Hair follicle dermal papilla cell (primary cell): ENCODE data around the gene HLA-DMB. TPM values are rescaled to one million over a fixed set of nuclear protein-coding genes. Genes with fewer than 3 reads are reported as not detected.

Experiments used
- small RNA-seq: library from RNA; depleted of rRNA; stranded (forward); fragments of <200 nt; gene quantifications from one replicate; pipeline ENCODE3, GENCODE V24; 2012
- total RNA-seq: library from RNA; depleted of rRNA; stranded (reverse); fragments of >200 nt; gene quantifications from 2 replicates; pipeline ENCODE4 v1.2.3, GENCODE V29; 2012

Gene HLA-DMB
- 0.49 and 0.65 TPM in 2 replicates for total RNA-seq

DNA sequence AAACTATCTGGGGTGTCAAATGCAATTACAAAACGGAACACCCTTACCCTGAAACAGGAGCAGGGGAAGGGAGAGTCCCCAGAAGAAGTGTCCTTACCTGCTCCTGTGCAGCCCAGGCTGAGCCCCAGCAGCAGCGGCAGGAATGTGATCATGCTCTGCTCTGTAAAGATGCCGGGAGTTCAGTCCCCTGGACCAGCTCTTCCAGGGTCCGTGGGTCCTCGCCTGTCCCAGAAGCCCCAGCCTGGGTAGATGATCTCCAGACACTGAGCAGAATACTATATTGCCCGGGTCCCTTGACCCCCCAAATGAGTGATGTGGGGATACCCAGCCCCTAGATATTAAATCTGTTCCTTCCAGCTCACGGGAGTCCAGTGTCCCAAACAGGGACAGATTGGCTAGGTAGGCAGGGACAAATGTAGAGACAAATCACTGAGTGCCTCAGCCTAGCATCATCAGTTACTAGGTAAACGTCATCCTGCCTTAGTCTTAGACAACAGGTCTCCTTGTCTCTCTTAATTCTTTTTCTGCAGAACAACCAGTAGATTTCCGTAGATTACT lies at the start of gene HLA-DMB:
TSS of gene HLA-DMB (minus strand) at position 373 of the 558 bp plus-strand sequence. CDS start at position 152, 221 bp downstream.

DNA sequence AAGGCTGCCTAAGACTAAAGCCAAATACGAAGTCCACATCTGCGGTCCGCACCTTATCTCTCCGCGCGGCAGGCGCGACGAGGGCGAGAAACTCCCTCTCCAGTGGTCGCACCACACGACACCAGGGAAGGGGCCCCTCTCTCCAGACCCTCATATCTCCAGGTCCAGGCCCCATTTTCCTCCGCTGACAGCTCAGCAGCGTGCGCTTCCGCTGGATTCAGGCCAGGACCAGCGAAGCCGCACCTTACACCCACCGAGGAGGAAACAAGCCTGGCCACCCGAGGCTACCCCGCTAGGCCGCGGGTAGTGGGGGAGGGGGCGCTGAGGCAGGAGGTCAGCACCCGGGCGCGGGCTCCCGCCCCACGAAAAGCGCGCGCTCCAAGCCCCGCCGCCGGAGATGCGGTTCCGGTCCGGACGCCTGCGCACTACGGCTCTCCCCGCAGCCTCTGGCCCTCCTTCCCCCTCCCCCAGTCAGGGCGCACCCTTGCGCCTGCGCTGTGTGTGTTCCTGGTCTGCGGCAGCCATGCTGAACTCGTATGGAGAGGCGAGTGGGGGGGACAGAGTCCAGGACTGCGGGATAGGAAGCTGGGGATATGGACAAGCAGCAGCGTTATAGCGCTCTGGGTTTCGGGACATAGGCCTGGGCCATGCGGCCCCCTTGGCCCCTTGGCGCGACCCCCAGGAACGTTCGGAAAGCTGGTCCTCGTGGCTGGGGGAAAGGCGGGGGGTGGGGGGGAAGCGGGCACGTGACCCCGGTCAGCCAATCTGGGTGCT lies 27.5 kb upstream of the HLA-DMB start, which contains the start of gene BRD2:
TSS of gene BRD2 (plus strand) at position 502 of the 774 bp plus-strand sequence. CDS start 4,305 bp downstream, outside the sequence.

DNA sequence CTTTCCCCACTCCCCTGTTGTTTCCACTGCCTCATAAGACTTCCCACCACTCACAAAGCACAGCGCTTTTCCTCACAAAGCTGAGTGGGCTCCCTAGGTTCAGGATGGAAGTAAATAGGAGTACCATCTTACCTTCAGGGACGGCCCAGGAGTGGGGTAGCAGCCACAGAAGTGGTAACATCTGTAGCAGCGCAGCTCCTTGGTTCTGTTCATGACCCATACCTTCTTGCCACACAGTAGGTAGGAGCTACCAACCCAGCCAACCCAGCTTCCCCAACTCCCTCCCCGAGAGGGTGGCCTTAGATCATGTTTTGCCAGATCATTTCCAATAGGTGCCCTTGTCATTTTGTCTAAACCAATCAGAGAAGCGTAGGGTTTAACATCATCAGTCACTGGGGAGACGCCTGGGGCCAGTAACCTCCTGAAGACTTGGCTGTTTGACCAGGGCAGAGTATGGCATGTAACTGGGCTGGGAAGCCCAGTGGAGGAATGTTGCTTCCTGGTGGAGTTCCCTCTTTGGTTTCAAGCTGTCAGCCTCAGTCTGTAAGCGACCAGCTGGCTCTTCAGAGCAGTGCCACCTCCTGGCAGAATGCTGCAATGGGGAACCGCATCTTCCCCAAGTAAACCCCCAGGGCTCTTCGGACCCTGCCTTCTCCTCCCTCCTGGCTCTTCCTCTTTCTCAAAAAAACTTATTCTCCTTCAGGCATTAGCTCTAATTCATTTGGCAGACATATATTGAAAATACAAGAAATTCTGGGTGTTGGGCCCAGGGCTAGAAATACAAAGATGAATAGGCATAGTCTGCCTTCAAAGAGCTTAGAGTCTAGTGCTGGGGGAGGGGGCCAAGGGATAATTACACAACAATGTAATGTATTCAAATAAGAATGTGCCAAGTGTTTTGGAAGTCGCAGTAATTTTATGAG lies 12.2 kb upstream of the HLA-DMB start, which contains the start of gene HLA-DMA:
TSS of gene HLA-DMA (minus strand) at position 281 of the 923 bp plus-strand sequence. CDS start at position 220, 61 bp downstream.

Small RNA genes within 50 kb of the gene (small RNA-seq; reads per million reads assigned to genes)
- not detected for gene HLA-Z

Other genes with a start within 250 kb of the HLA-DMB start
- not detected in 2 replicates for gene HLA-DQA2, start 199.6 kb downstream of the HLA-DMB start, total RNA-seq
- gene HLA-DQB2, start 177.5 kb downstream of the HLA-DMB start, total RNA-seq, result not detected in 2 replicates
- 0.32 TPM in 1 of 2 replicates, not detected in the other for gene HLA-DOB, start 124.0 kb downstream of the HLA-DMB start, total RNA-seq
- gene TAP2, start 102.3 kb downstream of the HLA-DMB start, total RNA-seq, result 15.1 and 19.8 TPM in 2 replicates
- 59.1 and 69.7 TPM in 2 replicates for gene PSMB8, start 97.0 kb downstream of the HLA-DMB start, total RNA-seq
- 65.0 and 67.2 TPM in 2 replicates for gene TAP1, start 87.3 kb downstream of the HLA-DMB start, total RNA-seq
- gene PSMB9, start 86.8 kb downstream of the HLA-DMB start, total RNA-seq, result 30.0 and 47.0 TPM in 2 replicates
- gene HLA-DMA, start 12.1 kb upstream of the HLA-DMB start, total RNA-seq, result 5.7 TPM in 2 replicates
- 162 and 165 TPM in 2 replicates for gene BRD2, start 27.6 kb upstream of the HLA-DMB start, total RNA-seq
- 0.49 and 0.65 TPM in 2 replicates for gene HLA-DOA, start 68.6 kb upstream of the HLA-DMB start, total RNA-seq
- gene HLA-DPA1, start 132.6 kb upstream of the HLA-DMB start, total RNA-seq, result 6.7 and 12.2 TPM in 2 replicates
- 10.9 and 18.3 TPM in 2 replicates for gene HLA-DPB1, start 135.0 kb upstream of the HLA-DMB start, total RNA-seq